PFSK-1 (cell line): Measurements from ENCODE around the gene UFM1.

Source experiments
- POLR2AphosphoS5 ChIP-seq: IDR thresholded peaks from 2 replicates; pipeline ENCODE4 v1.6.1; 2012; ENCODE audit warnings: low read depth, mild to moderate bottlenecking, control low read depth, low read length, moderate library complexity
- REST ChIP-seq, 2 experiments: IDR thresholded peaks; 2 replicates each; pipeline versions ENCODE4 v1.6.1 to v1.8.0; 2011 to 2012; ENCODE audit warnings: low read depth in 2 of 2, low read length in 2 of 2, control low read depth in 1 of 2, inconsistent platforms in 1 of 2, mild to moderate bottlenecking in 1 of 2, moderate library complexity in 1 of 2; ENCODE audit not compliant: insufficient read depth in 1 of 2
- SIN3A ChIP-seq: IDR thresholded peaks from 2 replicates; pipeline ENCODE4 v1.6.1; 2012; ENCODE audit warnings: mild to moderate bottlenecking, low read length, moderate library complexity, borderline replicate concordance; ENCODE audit not compliant: insufficient read depth

- no peak for TF ChIP-seq POLR2AphosphoS5
- no peak for TF ChIP-seq SIN3A
- TF ChIP-seq REST (IDR thresholded peaks at IDR 0.05; ENCODE audit: insufficient read depth in 1 of 2, low read depth in 2 of 2, low read length in 2 of 2): no peak
These were observed 19.4 kb downstream of the UFM1 start for GRCh38 chr13:38369058-38369457.
